Sciatic nerve (tissue), 2 donors: ENCODE results near the gene CD58. TPM values are rescaled to one million over a fixed set of nuclear protein-coding genes. Genes with fewer than 3 reads are reported as not detected.

ENCODE experiments used
- ATAC-seq: fragments of 200-7000 bp; cut with Tn5 transposase; one replicate; pipeline ENCODE4 v1.9.1; 2020; ENCODE audit warnings: mild to moderate bottlenecking, moderate library complexity
- DNase-seq: peaks from one replicate; pipeline ENCODE4 v3.0.0-alpha.2; 2020; ENCODE audit warnings: low spot score
- intact Hi-C: fragments of 100-400 bp; cut with DNase I; formaldehyde crosslinking; loops from one replicate; pipeline ENCODE4 v1.14.2; 2022
- total RNA-seq: library from RNA; stranded (reverse); fragmentation: NEBNext Ultra II Directional; extraction: Animal tissue kit (Norgen Biotek cat#: 25700); gene quantifications from one replicate; pipeline ENCODE4 v1.2.1, GENCODE V29; 2021
- donor health status: DM: no; HTN: no; CAD: no.
- donor health status: DM: no; HTN: no; CAD: no.

Gene CD58
- total RNA-seq, 1 donor from 2014 or later: 21.3 TPM

DNA sequence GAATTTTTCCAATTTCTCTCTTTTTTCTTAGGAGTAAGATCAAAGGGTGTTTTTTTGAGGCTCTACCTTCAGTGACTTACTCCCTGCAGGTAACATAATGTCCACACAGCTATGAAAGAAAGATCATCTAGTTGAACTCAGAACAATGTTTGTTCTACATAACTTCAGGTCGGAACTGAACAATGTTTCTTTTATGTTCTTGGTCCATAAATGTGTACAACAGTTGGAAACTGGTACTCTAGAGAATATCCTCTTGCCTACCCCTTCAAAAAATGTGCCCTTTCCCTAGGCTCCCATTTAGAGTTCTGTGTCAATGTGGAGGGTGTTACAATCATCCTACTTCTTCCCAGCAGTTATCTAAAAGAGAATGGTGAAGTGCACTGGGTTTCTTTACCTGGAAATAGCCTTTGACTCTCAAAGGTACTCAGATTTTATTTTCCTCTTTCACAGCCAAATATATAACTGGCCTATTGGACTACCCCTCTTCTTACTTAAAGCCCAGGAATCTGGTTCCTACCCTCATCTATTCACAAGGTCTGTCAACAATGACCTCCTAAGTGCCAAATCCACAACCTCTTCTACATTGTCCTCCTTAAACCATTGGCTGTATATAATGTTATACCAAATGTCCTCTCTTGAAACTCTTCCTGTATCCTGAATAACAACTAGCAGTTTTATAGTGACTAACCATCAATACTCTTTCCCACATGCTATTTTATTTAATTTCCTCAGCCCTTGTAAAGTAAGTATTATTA, 42.3 kb downstream of the CD58 start:
- no peak for DNase-seq
- no peak for ATAC-seq
- intact Hi-C loops: no loop called here

DNA sequence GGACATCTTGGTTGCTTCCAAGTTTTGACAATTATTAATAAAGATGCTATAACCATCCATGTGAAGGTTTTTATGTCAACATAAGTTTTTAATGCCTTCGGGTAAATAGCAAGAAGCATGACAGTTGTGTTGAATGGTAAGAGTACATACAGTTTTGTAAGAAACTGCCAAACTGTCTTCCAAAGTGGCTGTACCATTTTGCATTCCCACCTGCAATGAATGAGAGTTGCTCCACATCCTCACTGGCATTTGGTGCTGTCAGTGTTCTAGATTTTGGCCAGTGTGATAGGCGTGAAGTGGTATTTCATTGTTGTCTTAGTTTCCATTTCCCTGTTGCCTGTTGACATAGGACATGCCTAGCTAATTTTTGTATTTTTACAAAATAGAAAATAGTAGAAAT, 45.4 kb downstream of the CD58 start:
- DNase-seq: no peak
- no peak for ATAC-seq
- intact Hi-C loops: no loop called here

DNA sequence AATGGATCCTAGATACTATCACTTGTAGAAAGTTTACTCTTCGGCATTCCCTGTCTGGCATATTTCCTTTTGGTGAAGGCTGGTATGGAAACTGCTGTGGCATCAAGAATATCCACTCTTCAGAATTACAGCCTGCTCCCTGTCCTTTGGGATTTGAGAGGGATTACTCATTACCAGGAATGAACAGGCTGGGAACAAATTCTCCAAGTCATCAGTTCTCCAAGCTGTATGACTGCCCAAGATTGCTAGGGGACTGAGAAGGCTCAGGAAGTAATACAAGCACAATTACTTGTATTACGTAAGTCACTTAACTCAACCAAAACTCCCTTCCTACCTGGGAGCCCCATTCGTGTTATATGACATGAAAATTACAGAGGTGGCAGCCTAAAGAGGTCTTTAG, 49.6 kb downstream of the CD58 start:
- intact Hi-C loops: no loop called here
- ATAC-seq (no peak), DNase-seq (no peak)

DNA sequence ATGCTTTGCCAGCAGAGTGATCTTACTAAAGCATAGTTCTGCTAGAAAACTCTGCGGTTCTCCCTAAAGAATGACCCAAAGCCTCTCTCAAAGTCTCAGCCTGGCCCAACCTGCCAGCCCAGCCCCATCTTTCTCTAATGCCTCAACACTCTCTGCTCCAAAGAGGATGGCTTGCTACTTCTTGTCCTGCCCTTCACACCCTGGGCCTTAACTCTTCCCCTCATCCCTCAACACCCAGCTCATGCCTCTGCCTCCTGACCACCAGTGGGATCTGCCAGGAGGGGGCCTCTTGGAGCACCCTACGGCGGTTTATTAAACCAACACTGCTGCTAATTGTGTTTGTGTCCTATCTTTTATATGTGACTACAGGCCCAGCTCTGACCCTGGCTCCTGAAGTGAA, 52.4 kb downstream of the CD58 start:
- ATAC-seq (no peak), DNase-seq (no peak)
- intact Hi-C loops: no loop called here

DNA sequence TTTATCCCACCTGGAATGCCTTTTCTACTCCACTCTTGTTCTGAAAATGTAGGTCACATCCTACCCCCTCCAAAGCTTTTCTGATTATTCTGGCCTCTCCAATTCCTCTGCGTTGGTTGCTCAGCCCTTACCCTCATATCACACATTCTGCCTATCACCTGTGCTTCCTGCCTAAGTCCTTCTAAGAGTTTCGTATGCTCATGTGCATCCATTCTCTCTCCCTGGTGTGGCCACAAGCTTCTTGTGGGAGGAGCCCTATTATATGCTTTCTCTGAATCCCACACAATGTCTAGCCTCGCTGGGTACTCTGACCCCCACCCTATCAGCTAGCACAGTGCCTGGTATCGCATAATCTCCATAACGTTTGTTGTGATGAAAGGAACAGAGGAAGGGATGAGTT, 54.2 kb downstream of the CD58 start:
- DNase-seq (no peak), ATAC-seq (no peak)
- intact Hi-C loops: no loop called here

DNA sequence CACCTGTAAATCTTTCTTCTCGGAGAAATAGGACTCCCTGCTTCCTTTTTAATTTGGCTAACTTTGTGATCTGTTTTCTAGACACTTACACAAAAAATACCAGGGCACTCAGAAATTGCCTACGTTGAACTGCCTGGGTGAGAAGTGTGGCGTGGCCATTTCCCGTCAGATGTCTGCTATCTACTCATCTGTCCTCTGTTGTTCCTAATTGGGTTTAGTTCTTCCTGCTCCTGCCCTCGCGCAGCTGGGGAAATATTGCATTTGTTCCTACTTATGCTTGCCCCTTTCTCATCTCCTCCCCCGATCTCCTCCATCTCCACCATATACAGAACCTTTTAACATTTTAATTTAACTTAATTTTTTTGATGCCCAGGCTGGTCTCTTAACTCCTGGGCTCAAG, 55.1 kb downstream of the CD58 start:
- intact Hi-C loops: no loop called here
- DNase-seq: no peak
- ATAC-seq: no peak

DNA sequence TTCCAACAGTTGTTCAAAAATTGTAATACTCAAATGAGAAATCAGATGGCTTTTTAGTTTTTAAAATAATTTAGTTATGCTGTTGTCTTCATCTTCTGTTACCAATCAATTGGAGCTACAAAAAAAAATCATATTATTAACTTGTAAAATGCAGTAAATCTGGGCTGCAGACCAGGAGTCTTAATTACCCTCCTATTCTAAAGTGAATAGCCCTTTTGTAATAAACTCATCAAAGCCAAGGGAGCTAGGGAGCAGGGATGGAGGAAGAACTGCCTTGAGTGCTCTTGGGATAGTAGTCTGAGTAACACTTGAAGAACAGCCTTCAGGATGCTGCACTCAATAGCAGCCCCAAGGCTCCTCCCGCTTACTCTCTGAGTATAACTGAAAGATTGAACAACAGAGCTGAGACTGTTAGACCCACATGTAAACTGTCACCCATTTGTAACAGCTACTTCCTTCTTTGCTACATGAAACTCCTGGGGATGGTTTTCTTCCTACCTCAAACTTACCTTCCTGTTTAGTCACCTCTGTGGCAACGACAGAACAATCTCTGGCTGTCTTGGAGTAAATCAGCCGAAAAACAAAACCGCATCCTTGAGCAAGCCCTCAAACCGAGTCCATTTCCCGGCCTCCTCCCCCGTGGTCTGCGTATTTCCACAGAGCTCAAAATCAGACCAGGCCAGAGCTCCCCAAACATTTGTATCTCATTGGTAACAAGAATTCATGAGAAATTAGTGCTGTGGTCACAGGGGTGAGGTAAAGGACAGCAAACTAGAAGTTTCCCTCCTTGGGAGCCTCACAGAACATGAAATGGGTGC, 55.9 kb downstream of the CD58 start:
- intact Hi-C loops: no loop called here
- DNase-seq (no peak), ATAC-seq (no peak)

DNA sequence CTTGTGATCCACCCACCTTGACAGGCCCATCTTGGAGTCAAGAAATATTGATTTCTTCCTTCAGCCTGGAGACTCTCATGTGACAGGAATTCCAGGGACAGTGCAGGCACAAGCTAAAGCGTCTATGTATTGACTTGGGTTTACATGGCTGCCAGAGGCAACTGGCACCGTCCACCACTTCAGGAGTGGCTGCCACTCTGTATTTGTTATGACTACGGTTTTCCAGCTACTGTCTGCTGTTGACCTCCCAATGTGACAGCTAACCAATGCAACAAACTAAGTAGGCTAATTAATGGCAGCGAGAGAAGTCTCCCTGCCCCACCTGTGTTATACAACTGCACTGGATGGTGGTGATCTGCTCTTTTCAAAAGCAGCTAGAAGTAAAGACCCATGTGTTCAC, 56.9 kb downstream of the CD58 start:
- ATAC-seq (no peak), DNase-seq (no peak)
- intact Hi-C loops: no loop called here

DNA sequence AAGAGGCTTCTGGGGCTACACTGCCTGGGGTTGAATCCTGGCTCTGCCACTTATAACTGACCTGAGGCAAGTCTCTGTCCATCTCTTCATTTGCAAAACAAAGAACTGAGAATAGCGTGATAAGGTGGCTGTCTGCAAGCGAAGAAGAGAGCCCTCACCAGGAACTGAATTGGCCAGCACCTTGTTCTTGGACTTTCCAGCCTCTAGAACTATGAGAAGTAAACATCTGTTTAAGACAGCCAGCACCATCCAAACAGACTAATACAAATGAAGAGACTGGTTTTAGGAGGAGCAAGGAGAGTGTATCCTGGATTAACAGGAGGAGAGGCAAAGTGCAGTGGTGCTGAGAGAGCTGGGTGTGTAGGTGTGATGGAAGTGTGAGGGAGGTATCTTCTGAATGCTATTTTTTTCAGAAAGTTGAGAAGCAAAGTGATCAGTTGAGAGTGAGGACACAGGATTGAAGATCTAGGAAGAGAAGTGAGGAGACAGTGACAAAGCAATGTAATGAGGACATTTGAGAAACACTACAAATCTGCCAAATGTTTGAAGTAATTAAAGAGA, 59.3 kb downstream of the CD58 start:
- DNase-seq: no peak
- no peak for ATAC-seq
- intact Hi-C loops: no loop called here

DNA sequence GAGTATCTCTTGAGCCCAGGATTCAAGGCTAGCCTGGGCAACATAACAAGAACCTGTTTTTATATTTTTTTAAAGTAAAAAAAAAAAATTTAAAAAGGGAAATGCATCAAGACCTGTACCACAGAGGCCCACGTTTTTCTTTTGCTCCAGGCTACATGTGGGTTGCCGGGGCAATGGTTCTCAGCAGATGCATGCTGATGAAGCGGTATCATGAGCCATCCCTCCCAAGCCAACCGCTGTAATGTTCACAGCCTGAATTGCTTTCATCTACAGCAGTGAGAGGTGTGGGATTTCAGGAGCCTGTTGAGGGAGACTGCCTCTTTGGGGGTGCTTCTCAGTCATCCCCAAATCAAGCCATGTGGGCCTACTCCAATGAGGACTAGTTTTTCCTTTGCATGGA, 60.5 kb downstream of the CD58 start:
- DNase-seq (no peak), ATAC-seq (no peak)
- intact Hi-C loops: no loop called here

DNA sequence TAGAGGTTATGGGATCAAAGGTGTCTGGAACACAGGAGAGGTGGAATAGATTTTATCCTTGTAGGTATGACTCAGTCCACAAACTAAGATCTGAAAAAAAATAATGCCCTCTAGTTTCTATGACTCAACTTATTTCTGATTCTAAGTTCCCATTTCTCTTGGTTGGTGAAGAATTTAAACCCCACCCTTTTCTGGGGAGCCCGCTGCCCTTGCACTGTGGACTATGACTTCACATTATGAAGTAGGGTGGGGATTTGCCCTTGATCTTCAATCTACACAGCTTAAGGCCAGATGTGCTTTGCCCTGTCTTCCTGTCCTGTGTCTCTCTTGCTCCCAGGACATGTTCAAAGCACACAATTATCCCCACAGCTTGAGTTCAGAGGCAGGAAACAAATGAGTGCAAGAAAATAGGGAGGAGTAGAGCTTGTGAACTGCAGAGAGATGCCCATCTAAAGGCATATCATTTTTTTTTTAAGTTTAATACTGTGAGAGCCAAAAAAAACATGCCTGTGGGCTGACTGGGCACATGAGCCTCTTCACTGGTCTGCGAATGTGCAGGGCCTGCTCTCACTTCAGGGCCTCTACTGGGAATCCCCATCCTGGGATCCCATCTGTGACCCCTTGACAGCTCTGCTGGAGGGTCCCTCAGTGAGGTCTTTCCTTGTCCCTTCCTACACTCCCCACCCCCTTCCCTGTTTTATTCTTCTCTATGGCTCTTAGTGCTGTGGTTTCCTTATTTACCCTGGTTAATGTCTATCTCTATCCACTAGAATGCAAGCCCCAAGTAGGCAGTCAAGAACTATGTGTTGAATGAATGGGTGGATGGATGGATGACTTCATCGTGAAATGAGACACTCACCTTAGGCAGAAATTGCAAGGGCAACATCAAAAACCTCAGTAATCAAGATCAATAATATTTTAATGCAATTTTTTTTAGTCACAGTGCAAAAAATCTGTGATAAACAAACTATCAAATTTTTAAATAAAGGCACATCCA, 61.5 kb downstream of the CD58 start:
- ATAC-seq (peak; percentile 21), DNase-seq (no peak)
- intact Hi-C loops: no loop called here

DNA sequence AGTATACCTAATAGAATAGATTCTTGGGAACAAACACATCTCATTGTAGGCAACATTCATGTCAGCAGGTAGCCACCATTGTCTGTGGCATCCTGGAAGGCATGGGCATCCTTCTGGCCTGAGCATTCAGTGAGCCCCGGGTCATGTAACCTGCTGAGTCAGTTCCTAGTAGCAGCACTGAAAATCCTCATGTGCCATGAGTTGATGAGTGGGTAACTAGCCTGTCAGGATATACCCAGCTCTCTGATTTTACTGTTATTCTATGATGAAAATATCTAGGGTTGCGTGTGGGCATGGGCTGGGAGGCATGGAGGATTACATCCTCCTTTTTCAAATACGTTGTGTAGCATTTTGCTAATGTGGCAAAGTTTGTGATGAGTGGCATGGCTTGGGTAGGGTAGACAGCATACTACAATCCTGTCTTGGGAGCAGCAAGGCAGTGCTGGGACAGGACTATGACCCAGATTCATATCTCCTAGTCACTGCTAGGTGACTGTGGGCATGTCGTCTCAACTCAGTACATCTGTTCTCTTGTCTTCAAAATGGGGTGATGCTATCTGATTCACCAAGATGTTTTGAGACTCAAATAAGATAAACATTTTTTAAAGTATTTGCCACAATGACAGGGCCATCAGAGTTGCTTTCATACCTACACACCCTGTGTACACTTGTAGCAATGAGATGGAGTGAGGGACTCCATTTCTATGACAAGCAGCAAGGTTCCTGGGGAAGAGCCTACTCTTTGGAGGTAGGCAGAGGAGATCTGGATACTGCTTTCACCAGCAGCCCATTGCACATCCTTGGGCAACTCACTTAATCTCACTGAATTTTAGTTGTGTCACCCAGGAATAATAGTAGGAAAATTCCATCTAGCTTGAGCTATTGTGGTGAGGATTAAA, 62.5 kb downstream of the CD58 start:
- DNase-seq: no peak
- intact Hi-C loops: no loop called here
- no peak for ATAC-seq

DNA sequence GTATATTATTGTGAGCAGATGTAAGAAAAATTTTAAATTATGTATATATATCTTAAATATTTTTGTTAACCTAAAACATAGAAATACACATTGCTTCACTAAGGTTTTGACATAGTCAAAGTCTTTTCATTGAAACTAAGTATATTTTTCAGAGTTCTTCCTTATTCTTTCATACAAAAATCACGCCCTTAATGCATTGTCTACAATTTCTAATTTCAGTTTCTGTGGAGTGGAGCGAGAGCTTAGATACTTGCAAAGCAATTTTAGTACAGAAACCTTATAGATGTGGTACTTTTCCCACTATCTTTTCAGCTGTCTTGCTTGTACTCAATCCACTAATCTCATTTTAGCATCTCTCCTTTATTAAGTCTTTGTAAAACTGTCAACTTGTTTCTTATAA, 63.2 kb downstream of the CD58 start:
- intact Hi-C loops: no loop called here
- ATAC-seq: no peak
- DNase-seq: no peak

DNA sequence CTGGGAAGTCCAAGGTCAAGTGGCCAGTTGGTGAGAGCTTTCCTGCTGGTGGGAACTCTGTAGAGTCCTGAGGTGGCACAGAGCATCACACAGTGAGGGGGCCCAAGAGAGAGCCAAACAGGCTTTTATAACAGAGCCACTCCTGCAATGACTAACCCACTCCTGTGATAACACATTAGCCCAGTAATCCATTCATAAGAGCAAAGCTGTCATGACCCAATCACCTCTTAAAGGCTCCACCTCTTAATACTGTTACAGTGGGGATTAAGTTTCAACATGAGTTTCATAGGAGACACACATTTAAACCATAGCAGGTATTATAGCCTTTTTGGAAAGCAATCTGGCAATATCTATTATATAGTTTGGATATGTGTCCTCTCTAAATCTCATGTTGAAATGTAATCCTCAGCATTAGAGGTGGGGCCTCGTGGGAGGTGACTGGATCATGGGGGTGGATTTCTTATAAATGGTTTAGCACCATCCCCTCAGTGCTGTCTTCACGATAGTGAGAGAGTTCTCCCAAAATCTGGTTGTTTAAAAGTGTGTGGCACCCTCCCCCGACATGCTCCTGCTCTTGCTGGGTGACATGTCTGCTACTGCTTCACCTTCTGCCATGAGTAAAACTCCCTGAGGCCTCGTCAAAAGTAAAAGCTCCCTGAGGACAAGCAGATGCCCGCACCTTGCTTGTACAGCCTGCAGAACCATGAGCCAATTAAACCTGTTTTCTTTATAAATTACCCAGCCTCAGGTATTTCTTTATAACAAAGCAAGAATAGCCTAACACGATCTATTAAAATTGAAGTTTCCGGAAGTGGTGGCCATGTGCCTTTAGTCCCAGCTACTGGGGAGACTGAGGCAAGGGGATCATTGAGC, 64.5 kb downstream of the CD58 start:
- intact Hi-C loops: no loop called here
- no peak for ATAC-seq
- DNase-seq: no peak

DNA sequence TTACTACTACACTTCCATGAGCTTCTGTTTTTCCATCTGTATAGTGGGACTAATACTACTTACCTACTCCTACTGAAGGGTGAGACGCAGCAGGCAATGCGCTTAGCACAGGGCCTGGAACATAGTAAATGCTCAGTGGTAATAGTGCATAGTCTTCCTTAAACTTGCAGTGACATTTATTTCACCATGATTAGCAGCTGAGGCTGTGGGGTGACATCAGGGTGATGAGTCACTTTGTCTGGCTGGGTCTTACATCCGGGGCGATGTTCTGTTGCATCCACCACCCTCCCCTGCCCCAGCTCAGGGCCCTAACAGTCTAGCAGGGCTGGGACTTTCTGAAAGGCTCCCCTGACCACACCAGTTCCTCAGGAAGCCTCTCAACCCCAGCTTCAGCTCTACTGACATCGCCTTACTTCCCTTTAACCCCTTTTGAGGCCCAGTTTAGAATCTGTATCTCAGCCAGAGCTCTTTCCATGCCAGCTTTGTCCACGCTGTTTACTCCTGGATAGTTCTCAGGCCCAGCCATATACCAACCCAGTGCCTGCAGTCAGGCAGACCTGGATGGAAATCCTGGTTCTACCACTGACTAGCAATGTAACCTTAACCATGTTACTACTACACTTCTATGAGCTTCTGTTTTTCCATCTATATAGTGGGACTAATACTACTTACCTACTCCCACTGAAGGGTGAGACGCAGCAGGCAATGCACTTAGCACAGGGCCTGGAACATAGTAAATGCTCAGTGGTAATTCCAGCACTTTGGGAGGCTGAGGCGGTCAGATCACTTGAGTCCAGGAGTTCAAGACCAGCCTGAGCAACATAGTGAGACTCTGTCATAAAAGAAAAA, 66.3 kb downstream of the CD58 start:
- peak; percentile 91 for ATAC-seq
- intact Hi-C loops: no loop called here
- DNase-seq: no peak

DNA sequence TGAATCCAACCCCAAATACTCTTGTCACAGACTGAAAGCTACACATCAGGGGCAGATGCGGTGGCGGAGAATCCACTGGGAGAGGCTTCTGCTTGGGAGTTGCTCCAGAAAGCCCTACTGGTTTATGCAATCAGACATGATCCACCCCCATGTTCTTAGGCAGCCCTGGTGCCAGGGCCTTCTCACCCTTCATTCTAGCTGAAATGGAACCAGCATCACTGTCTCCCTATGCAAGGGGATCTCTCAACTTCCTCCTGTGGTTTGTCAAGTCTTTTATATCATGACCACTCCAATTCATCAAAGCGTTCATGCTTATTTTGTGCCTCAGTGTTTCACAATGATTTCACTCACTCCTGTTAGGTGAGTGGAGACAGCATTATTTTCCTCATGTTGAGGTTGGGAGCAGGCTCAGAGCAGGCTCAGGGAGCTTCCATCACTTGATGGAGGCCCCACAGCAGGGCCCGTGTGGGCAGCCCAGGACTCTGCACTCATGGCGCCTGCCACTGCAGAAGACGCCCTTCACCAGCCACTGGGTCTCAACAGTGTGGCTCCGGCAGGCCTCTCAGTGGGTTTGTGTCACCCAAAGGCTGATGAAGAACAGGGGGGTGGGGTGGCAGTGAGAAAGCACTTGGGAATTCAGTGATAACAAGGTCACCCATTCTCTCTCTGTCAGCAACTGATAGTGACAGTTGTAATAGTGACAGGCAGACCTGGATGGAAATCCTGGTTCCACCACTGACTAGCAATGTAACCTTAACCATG, 67.1 kb downstream of the CD58 start:
- intact Hi-C loops: no loop called here
- ATAC-seq: peak; percentile 11
- DNase-seq: no peak
